Upper lobe of left lung (tissue), 4 donors: ENCODE data around the gene ARMS2.

Source experiments
- EP300 ChIP-seq, 4 donors: sonication (generic); formaldehyde crosslinking; IDR thresholded peaks; one replicate each; pipeline ENCODE4 v1.5.1; 2017; ENCODE audit warnings: antibody characterized with exemption in 4 of 4, control low read depth in 2 of 4
- TF ChIP-seq, protein P1 (sequence below), 6 experiments: fragments of 450-650 bp in 4 of 6; fragments of 200-600 bp in 2 of 6; sonication (generic) in 2 of 6; IDR thresholded peaks; one replicate each; pipeline ENCODE4 v1.5.1; 2016 to 2019; ENCODE audit warnings: antibody characterized with exemption in 6 of 6

DNA sequence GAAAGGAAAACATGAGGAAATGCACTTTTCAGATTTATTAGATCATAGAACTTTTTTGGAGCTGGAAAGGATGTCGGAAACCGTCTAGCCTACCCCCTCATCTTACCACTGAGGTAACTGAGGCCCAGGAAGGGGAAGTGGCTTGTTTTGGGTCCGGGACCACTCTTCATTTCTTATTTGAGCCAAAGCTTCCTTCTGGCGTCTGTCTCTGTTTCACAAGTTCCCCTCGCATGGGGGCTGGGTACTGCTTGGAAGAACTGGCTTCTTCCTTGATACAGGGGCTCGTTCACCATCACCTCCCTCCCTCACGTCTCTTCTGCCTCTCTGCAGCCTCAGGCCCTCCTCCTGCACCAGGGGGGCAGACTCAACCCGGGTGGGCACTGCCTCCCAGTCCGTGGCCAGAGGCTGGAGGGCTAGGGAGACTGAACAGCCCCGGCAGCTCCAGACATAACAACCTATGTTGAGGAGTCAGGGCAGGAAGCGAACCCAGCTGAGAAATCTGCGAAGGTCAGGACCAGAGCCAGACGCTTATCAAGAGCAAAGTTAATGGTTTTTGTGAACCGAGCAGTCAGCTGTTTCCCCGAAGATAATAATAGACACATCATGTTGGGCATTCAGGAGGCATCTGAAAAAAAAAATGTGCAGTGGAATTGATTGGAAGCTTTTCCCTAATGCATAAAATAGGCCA is 19.8 kb downstream of the ARMS2 start:
- TF ChIP-seq, protein P1, sequence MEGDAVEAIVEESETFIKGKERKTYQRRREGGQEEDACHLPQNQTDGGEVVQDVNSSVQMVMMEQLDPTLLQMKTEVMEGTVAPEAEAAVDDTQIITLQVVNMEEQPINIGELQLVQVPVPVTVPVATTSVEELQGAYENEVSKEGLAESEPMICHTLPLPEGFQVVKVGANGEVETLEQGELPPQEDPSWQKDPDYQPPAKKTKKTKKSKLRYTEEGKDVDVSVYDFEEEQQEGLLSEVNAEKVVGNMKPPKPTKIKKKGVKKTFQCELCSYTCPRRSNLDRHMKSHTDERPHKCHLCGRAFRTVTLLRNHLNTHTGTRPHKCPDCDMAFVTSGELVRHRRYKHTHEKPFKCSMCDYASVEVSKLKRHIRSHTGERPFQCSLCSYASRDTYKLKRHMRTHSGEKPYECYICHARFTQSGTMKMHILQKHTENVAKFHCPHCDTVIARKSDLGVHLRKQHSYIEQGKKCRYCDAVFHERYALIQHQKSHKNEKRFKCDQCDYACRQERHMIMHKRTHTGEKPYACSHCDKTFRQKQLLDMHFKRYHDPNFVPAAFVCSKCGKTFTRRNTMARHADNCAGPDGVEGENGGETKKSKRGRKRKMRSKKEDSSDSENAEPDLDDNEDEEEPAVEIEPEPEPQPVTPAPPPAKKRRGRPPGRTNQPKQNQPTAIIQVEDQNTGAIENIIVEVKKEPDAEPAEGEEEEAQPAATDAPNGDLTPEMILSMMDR (IDR thresholded peaks at IDR 0.05) = no peak
- TF ChIP-seq EP300 (IDR thresholded peaks at IDR 0.05) = no peak
